Stimulated activated memory B cell treated with anti-CD40 and anti-IgM and Interleukin-4, amounts not matched to agents 10 μg/mL and 1 μg/mL and 100 μg/mL, for 72 hours (primary cell): ENCODE measurements around the gene SUPT3H.
"Not testable (repeated sequence)": the region's sequence is repeated elsewhere in the genome, so short reads cannot be mapped to it uniquely, and the experiment has no call there.

Experiments used
- ATAC-seq: fragments of 150-1000 bp; cut with Tn5 transposase; 2 replicates; pipeline ENCODE4 v1.10.0; 2021
- H3K27ac Mint-ChIP-seq: one replicate; pipeline ENCODE4 v1.8.0; 2022; ENCODE audit warnings: mild to moderate bottlenecking, mixed read lengths
- H3K27me3 Mint-ChIP-seq: one replicate; pipeline ENCODE4 v1.8.0; 2022; ENCODE audit warnings: mixed read lengths
- H3K36me3 Mint-ChIP-seq: one replicate; pipeline ENCODE4 v1.8.0; 2022; ENCODE audit warnings: mixed read lengths
- H3K4me1 Mint-ChIP-seq: one replicate; pipeline ENCODE4 v1.8.0; 2022; ENCODE audit warnings: mixed read lengths
- H3K4me3 Mint-ChIP-seq: one replicate; pipeline ENCODE4 v1.8.0; 2022; ENCODE audit warnings: mild to moderate bottlenecking, moderate library complexity, mixed read lengths
- H3K9me3 Mint-ChIP-seq: one replicate; pipeline ENCODE4 v1.8.0; 2022; ENCODE audit warnings: mixed read lengths

The SUPT3H gene

DNA sequence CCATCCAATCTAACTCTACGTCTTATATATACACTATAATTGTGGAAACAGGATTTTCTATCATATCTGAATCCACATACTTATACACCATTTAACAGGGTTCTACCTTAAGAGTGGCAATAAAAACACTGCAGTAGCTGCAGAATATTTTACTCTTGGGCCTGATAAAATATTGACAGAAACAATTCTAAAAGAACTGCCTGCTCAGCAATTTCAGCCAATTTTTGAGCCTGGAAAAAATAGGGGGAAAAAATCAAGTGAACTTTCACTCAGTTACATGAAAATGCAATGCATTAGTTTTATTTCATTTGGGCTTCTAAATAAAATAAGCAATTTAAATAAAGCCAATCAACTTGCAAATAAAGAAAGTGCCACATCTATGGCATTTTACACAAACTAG is 296.1 kb downstream of the SUPT3H start:
- Mint-ChIP-seq H3K4me1 (no peaks in the 10 kb centered on the region), H3K27ac (no peak overlapping the region), H3K4me3 (no peak overlapping the region), H3K9me3 (peaks cover 16% of the 10 kb centered on the region), H3K36me3 (peaks cover 44% of the 10 kb centered on the region), H3K27me3 (no peaks in the 10 kb centered on the region)
- no peak for ATAC-seq

- peaks cover 16% of the 10 kb centered on the region for H3K9me3 Mint-ChIP-seq
- no peaks in the 10 kb centered on the region for H3K27me3 Mint-ChIP-seq
- peaks cover 6% of the 10 kb centered on the region for H3K4me1 Mint-ChIP-seq
- no peak overlapping the region for H3K4me3 Mint-ChIP-seq
- no peak for ATAC-seq
- peaks cover 38% of the 10 kb centered on the region for H3K36me3 Mint-ChIP-seq
- H3K27ac Mint-ChIP-seq: no peak overlapping the region
These were observed 299.3 kb downstream of the SUPT3H start for GRCh38 chr6:45078432-45078831.

GRCh38 chr6:45076217-45076930 is 301.4 kb downstream of the SUPT3H start:
- H3K4me1 Mint-ChIP-seq: peaks cover 6% of the 10 kb centered on the region
- H3K4me3 Mint-ChIP-seq: no peak overlapping the region
- H3K36me3 Mint-ChIP-seq: peaks cover 37% of the 10 kb centered on the region
- ATAC-seq: no peak
- H3K9me3 Mint-ChIP-seq: peaks cover 16% of the 10 kb centered on the region
- no peak overlapping the region for H3K27ac Mint-ChIP-seq
- no peaks in the 10 kb centered on the region for H3K27me3 Mint-ChIP-seq

DNA sequence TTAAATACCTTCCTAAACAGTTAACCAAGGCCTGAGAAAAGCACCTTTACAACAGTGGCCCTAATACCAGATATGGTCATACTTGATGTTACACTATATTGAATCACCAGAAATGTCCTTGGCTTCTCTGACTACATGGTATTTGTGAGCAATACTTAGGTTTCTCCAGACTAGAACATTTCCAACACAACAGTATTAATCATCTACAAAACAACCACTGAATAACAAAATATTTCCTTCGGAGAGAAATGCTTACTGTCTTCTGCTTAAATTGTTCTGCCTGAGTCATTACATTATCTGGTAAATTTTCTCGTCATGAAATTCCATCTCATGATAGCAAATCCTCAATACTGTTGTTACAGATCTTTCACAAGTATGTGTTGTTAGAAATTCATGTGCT is 302.5 kb downstream of the SUPT3H start:
- H3K4me1 Mint-ChIP-seq: peaks cover 6% of the 10 kb centered on the region
- peaks cover 16% of the 10 kb centered on the region for H3K9me3 Mint-ChIP-seq
- peaks cover 33% of the 10 kb centered on the region for H3K36me3 Mint-ChIP-seq
- no peak overlapping the region for H3K4me3 Mint-ChIP-seq
- ATAC-seq: no peak
- no peaks in the 10 kb centered on the region for H3K27me3 Mint-ChIP-seq
- H3K27ac Mint-ChIP-seq: no peak overlapping the region

GRCh38 chr6:45074439-45074838 is 303.3 kb downstream of the SUPT3H start:
- Mint-ChIP-seq H3K4me1 (peaks cover 6% of the 10 kb centered on the region), H3K36me3 (peaks cover 25% of the 10 kb centered on the region), H3K4me3 (no peak overlapping the region), H3K27ac (no peak overlapping the region), H3K9me3 (peaks cover 11% of the 10 kb centered on the region), H3K27me3 (no peaks in the 10 kb centered on the region)
- peak; percentile 34 for ATAC-seq

DNA sequence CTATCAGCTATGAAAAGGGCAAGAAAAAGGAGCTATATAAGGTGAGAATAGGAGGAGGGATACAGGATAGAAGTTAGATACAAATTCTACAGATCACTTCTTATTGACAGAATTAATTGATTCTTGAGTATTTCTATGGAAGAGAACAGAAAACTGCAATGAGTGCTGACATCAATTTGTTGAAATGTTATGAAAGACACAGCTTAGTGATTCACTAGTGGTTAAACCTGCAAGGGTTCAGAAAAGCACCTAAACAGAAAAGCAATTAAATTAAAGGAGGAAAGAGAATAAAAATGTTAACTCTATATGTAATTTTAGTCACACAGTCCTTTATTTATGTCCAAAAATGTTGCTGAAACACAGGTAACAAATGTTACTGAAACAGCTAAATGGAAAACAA is 304.0 kb downstream of the SUPT3H start:
- Mint-ChIP-seq H3K36me3 (peaks cover 24% of the 10 kb centered on the region), H3K27me3 (no peaks in the 10 kb centered on the region), H3K4me1 (peaks cover 6% of the 10 kb centered on the region), H3K4me3 (no peak overlapping the region), H3K27ac (no peak overlapping the region), H3K9me3 (peaks cover 7% of the 10 kb centered on the region)
- ATAC-seq: no peak

DNA sequence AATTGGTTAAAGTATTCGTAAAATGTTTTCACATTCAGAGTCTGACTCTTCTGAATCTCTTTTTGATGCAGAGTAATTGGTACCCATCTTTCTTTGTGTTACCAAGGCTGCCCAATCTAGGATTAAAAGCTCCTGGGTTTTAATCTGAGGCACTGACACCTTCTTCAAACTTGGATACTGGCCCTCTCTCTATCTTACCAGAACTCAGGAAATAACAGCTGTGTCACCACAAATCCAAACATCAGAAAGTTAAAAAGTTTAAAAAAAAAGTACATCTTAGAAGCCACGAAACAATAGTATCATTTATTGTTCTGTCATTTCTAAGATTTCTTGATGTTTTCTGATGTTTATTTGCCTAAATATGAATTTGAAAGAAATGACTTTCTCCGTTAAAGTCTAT is 305.1 kb downstream of the SUPT3H start:
- no peaks in the 10 kb centered on the region for H3K9me3 Mint-ChIP-seq
- H3K4me1 Mint-ChIP-seq: peaks cover 6% of the 10 kb centered on the region
- H3K27ac Mint-ChIP-seq: no peak overlapping the region
- ATAC-seq: no peak
- H3K4me3 Mint-ChIP-seq: no peak overlapping the region
- peaks cover 13% of the 10 kb centered on the region for H3K36me3 Mint-ChIP-seq
- H3K27me3 Mint-ChIP-seq: no peaks in the 10 kb centered on the region

- Mint-ChIP-seq H3K4me3 (no peak overlapping the region), H3K27ac (no peak overlapping the region), H3K9me3 (no peaks in the 10 kb centered on the region), H3K4me1 (peaks cover 6% of the 10 kb centered on the region), H3K36me3 (peaks cover 9% of the 10 kb centered on the region), H3K27me3 (no peaks in the 10 kb centered on the region)
- ATAC-seq: no peak
These were observed 305.7 kb downstream of the SUPT3H start for GRCh38 chr6:45072016-45072415.

DNA sequence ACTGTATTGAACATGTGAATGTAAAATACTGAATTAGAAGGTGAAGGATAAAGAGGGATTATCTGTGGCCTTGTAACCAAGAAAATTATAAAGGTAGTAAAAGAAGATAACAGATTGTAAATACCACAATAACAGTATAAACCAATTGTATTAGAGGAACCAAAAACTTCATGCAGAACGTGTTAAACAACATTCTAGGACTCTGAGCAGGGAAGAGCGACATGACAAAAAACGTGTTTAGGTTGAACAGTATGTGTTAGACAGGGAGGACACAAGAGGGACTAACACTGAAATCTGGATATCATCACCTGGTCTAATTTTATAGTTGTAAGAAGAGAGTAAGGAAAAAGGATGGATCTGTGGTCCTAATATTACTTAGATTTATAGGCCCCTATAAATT is 308.6 kb downstream of the SUPT3H start:
- Mint-ChIP-seq H3K27ac (no peak overlapping the region), H3K36me3 (peaks cover 6% of the 10 kb centered on the region), H3K9me3 (no peaks in the 10 kb centered on the region), H3K4me1 (peaks cover 1% of the 10 kb centered on the region), H3K4me3 (no peak overlapping the region), H3K27me3 (no peaks in the 10 kb centered on the region)
- no peak for ATAC-seq

- ATAC-seq, H3K9me3 Mint-ChIP-seq: not testable (repeated sequence)
These were observed 310.3 kb downstream of the SUPT3H start for GRCh38 chr6:45067446-45067845.

DNA sequence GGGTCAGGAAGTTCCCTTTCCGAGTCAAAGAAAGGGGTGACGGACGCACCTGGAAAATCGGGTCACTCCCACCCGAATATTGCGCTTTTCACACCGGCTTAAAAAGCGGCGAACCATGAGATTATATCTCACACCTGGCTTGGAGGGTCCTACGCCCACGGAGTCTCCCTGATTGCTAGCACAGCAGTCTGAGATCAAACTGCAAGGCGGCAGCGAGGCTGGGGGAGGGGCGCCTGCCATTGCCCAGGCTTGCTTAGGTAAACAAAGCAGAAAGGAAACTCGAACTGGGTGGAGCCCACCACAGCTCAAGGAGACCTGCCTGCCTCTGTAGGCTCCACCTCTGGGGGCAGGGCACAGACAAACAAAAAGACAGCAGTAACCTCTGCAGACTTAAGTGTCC is 315.1 kb downstream of the SUPT3H start:
- ATAC-seq, H3K27ac Mint-ChIP-seq, H3K4me3 Mint-ChIP-seq: not testable (repeated sequence)

More at GRCh38 chr6:45067446-45067845, 310.3 kb downstream of the SUPT3H start:
- not testable (repeated sequence) for H3K27me3 Mint-ChIP-seq, H3K36me3 Mint-ChIP-seq, H3K4me1 Mint-ChIP-seq, H3K4me3 Mint-ChIP-seq, H3K27ac Mint-ChIP-seq

GRCh38 chr6:45057711-45058110 is 320.0 kb downstream of the SUPT3H start:
- no peak for ATAC-seq
- Mint-ChIP-seq H3K4me1 (no peaks in the 10 kb centered on the region), H3K27me3 (no peaks in the 10 kb centered on the region), H3K4me3 (no peak overlapping the region), H3K27ac (no peak overlapping the region), H3K9me3 (peaks cover 11% of the 10 kb centered on the region), H3K36me3 (peaks cover 17% of the 10 kb centered on the region)

More for the DNA sequence above, 315.1 kb downstream of the SUPT3H start:
- not testable (repeated sequence) for H3K4me1 Mint-ChIP-seq, H3K27me3 Mint-ChIP-seq
- Mint-ChIP-seq H3K36me3 (peaks cover 14% of the 10 kb centered on the region), H3K9me3 (peaks cover 11% of the 10 kb centered on the region)

- ATAC-seq: no peak
- peaks cover 3% of the 10 kb centered on the region for H3K4me1 Mint-ChIP-seq
- no peaks in the 10 kb centered on the region for H3K27me3 Mint-ChIP-seq
- peaks cover 6% of the 10 kb centered on the region for H3K9me3 Mint-ChIP-seq
- no peak overlapping the region for H3K27ac Mint-ChIP-seq
- H3K4me3 Mint-ChIP-seq: no peak overlapping the region
- peaks cover 11% of the 10 kb centered on the region for H3K36me3 Mint-ChIP-seq
These were observed 323.1 kb downstream of the SUPT3H start for GRCh38 chr6:45054610-45055009.

DNA sequence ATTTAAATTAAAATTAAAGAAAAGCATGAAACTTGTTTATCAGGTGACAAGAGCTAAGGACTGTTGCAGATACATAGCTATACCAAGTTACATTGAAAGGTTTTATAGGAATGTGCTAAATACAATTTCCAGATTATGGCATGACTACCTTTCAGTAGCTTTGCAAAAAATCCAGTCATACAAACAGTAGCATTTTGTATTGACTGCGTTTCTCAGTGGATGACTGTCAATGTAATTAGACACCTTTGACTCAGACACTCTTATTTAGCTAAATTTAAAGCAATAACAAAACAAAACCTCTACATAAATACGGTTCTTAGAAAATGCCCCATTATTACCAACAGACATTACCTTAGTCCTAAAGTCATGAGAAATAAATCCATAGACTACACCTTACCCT is 325.4 kb downstream of the SUPT3H start:
- no peak for ATAC-seq
- Mint-ChIP-seq H3K27me3 (no peaks in the 10 kb centered on the region), H3K36me3 (peaks cover 6% of the 10 kb centered on the region), H3K9me3 (peaks cover 4% of the 10 kb centered on the region), H3K4me3 (no peak overlapping the region), H3K27ac (no peak overlapping the region), H3K4me1 (peaks cover 16% of the 10 kb centered on the region)

DNA sequence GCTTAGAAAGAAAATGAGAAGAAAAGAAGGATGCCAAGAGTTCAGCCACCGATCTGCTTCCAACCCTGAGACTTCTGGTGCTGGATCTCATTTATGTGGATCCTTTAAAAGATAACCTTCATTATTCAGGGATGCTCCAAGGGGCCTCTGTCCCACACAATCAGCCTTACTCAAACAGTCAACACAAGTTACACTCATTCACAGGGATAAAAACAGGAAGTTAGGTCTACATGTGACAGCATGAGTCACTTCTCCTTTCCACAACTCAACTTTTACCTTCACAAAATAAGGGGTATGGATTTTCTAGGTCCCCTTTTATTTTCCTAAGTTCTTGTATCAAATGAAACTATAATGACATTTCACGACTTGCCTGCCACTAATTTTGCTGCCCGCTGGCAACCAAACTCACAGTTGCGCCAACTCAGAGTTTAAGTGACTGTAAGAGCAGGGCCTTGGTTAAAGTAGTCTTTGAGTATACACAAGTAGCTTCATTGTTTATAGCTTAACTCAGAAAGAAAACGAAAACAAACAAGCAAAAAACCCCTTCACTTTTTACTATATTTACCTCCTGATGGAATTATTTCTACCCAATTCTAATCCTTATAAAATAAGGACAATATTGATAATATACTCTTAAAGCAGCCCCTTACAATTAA is 328.4 kb downstream of the SUPT3H start:
- H3K36me3 Mint-ChIP-seq: peaks cover 6% of the 10 kb centered on the region
- H3K27me3 Mint-ChIP-seq: no peaks in the 10 kb centered on the region
- H3K4me3 Mint-ChIP-seq: no peak overlapping the region
- peak; percentile 74 for ATAC-seq
- H3K27ac Mint-ChIP-seq: peak overlapping the region; percentile 20
- peaks cover 25% of the 10 kb centered on the region for H3K4me1 Mint-ChIP-seq
- peaks cover 4% of the 10 kb centered on the region for H3K9me3 Mint-ChIP-seq

DNA sequence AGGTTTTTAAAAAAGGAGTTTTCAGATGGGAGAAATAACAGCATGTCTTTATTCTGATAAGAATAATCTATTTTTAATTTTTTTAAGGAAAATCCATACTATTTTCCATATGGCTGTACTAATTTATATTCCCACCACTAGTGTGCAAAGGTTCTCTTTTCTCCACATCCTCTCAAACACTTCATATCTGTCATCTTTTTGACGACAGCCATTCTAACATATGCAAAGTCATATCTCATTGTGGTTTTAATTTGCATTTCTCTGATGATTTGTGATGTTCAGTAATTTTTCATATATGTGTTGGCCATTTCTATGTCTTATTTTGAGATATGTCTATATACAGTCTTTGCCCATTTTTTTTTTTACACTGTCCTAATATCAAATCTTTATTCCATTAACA is 330.2 kb downstream of the SUPT3H start:
- Mint-ChIP-seq H3K27ac (no peak overlapping the region), H3K4me3 (no peak overlapping the region), H3K9me3 (peaks cover 3% of the 10 kb centered on the region), H3K27me3 (no peaks in the 10 kb centered on the region), H3K36me3 (peaks cover 2% of the 10 kb centered on the region), H3K4me1 (peaks cover 25% of the 10 kb centered on the region)
- no peak for ATAC-seq
